ENCODE data around the gene ATXN1.

Gene ATXN1

GRCh38 chr6:16326971-16327776 lies 434.1 kb downstream of the ATXN1 start:
- ChIA-PET CTCF (no interaction called here), POLR2A (no interaction called here)
- DNase-seq (ENCODE audit: extremely low spot score): no peak
- TF ChIP-seq BHLHE40 (IDR thresholded peaks at IDR 0.05; ENCODE audit: borderline replicate concordance) (no peak), FOXM1 (IDR thresholded peaks at IDR 0.05; ENCODE audit: borderline replicate concordance) (no peak), ELF4 (IDR thresholded peaks at IDR 0.05) (no peak), SP1 (IDR thresholded peaks at IDR 0.05) (no peak)

- CTCF ChIA-PET: no interaction called here
- POLR2A ChIA-PET: no interaction called here
- TF ChIP-seq SUZ12 (IDR thresholded peaks at IDR 0.05) (no peak), FOXK2 (IDR thresholded peaks at IDR 0.05) (no peak), ARNT (IDR thresholded peaks at IDR 0.05) (no peak), BHLHE40 (IDR thresholded peaks at IDR 0.05; ENCODE audit: borderline replicate concordance) (no peak)
- no peak for DNase-seq (ENCODE audit: extremely low spot score)
These were observed 434.7 kb downstream of the ATXN1 start for GRCh38 chr6:16326531-16326930.

- no peak for TF ChIP-seq CTBP1 (IDR thresholded peaks at IDR 0.05; ENCODE audit: borderline replicate concordance)
- no peak for TF ChIP-seq ZNF384 (IDR thresholded peaks at IDR 0.05)
- no peak for TF ChIP-seq ELF4 (IDR thresholded peaks at IDR 0.05)
- TF ChIP-seq TARDBP (IDR thresholded peaks at IDR 0.05): no peak
- no peak for TF ChIP-seq L3MBTL2 (conservative IDR thresholded peaks at IDR 0.05)
- no peak for TF ChIP-seq NFRKB (IDR thresholded peaks at IDR 0.05)
- TF ChIP-seq SP1 (IDR thresholded peaks at IDR 0.05): no peak
- no peak for TF ChIP-seq FOXA1 (IDR thresholded peaks at IDR 0.05)
- TF ChIP-seq FOXM1 (IDR thresholded peaks at IDR 0.05; ENCODE audit: borderline replicate concordance): no peak
- TF ChIP-seq FOXK2 (IDR thresholded peaks at IDR 0.05): no peak
- TF ChIP-seq SUZ12 (IDR thresholded peaks at IDR 0.05): no peak
- TF ChIP-seq HDGF (IDR thresholded peaks at IDR 0.05; ENCODE audit: borderline replicate concordance): no peak
- no peak for TF ChIP-seq PKNOX1 (IDR thresholded peaks at IDR 0.05)
- TF ChIP-seq ARNT (IDR thresholded peaks at IDR 0.05): no peak
- TF ChIP-seq LEF1 (IDR thresholded peaks at IDR 0.05; ENCODE audit: borderline replicate concordance): no peak
- no peak for TF ChIP-seq BHLHE40 (IDR thresholded peaks at IDR 0.05; ENCODE audit: borderline replicate concordance)
- DNase-seq (ENCODE audit: extremely low spot score): no peak
- CTCF ChIA-PET: interaction anchor here (0.5 kb wide), 1 partner anchor 76 kb away, joined by 3 read pairs; no protein-coding TSS in a partner anchor
- POLR2A ChIA-PET: no interaction called here
These were observed 436.5 kb downstream of the ATXN1 start for GRCh38 chr6:16324606-16325225.

- TF ChIP-seq ZNF384 (IDR thresholded peaks at IDR 0.05): no peak
- no peak for TF ChIP-seq ELF4 (IDR thresholded peaks at IDR 0.05)
- TF ChIP-seq HDGF (IDR thresholded peaks at IDR 0.05; ENCODE audit: borderline replicate concordance): no peak
- TF ChIP-seq LEF1 (IDR thresholded peaks at IDR 0.05; ENCODE audit: borderline replicate concordance): no peak
- CTCF ChIA-PET: interaction anchor here (0.5 kb wide), 1 partner anchor 76 kb away, joined by 3 read pairs; no protein-coding TSS in a partner anchor
- DNase-seq (ENCODE audit: extremely low spot score): no peak
- POLR2A ChIA-PET: no interaction called here
These were observed 437.1 kb downstream of the ATXN1 start for GRCh38 chr6:16324184-16324583.

- peak; percentile 59 for TF ChIP-seq PKNOX1 (IDR thresholded peaks at IDR 0.05)
- TF ChIP-seq SP1 (IDR thresholded peaks at IDR 0.05): no peak
- no peak for DNase-seq (ENCODE audit: extremely low spot score)
- POLR2A ChIA-PET: interaction anchor here (0.8 kb wide), 1 partner anchor 37 kb away, joined by 4 read pairs; no protein-coding TSS in a partner anchor
- CTCF ChIA-PET: interaction anchor here (0.6 to 3.7 kb wide), 3 partner anchors 9 to 37 kb away, joined by 3 to 17 read pairs (median 4); no protein-coding TSS in a partner anchor
These were observed 438.5 kb downstream of the ATXN1 start for GRCh38 chr6:16322666-16323312.

GRCh38 chr6:16321826-16322225 lies 439.4 kb downstream of the ATXN1 start:
- ChIA-PET POLR2A (no interaction called here), CTCF (interaction anchor here (3.7 kb wide), 1 partner anchor 10 kb away, joined by 17 read pairs; no protein-coding TSS in a partner anchor)
- DNase-seq (ENCODE audit: extremely low spot score): no peak
- no peak for TF ChIP-seq PKNOX1 (IDR thresholded peaks at IDR 0.05)
- no peak for TF ChIP-seq ELF4 (IDR thresholded peaks at IDR 0.05)
- no peak for TF ChIP-seq SP1 (IDR thresholded peaks at IDR 0.05)
- no peak for TF ChIP-seq SUZ12 (IDR thresholded peaks at IDR 0.05)
- no peak for TF ChIP-seq LEF1 (IDR thresholded peaks at IDR 0.05; ENCODE audit: borderline replicate concordance)
- no peak for TF ChIP-seq ARNT (IDR thresholded peaks at IDR 0.05)
- no peak for TF ChIP-seq ZNF384 (IDR thresholded peaks at IDR 0.05)
- no peak for TF ChIP-seq FOXM1 (IDR thresholded peaks at IDR 0.05; ENCODE audit: borderline replicate concordance)
- TF ChIP-seq HDGF (IDR thresholded peaks at IDR 0.05; ENCODE audit: borderline replicate concordance): no peak
- no peak for TF ChIP-seq FOXK2 (IDR thresholded peaks at IDR 0.05)
- no peak for TF ChIP-seq L3MBTL2 (conservative IDR thresholded peaks at IDR 0.05)
- TF ChIP-seq NFRKB (IDR thresholded peaks at IDR 0.05): no peak
- no peak for TF ChIP-seq FOXA1 (IDR thresholded peaks at IDR 0.05)
- no peak for TF ChIP-seq TARDBP (IDR thresholded peaks at IDR 0.05)
- no peak for TF ChIP-seq BHLHE40 (IDR thresholded peaks at IDR 0.05; ENCODE audit: borderline replicate concordance)
- no peak for TF ChIP-seq CTBP1 (IDR thresholded peaks at IDR 0.05; ENCODE audit: borderline replicate concordance)

Data from HEK293T (cell line).